Tongue (tissue), 2 donors: ENCODE data around the gene KDM4C. TPM values are rescaled to one million over a fixed set of nuclear protein-coding genes. Genes with fewer than 3 reads are reported as not detected.
"Not testable (repeated sequence)": the region's sequence is repeated elsewhere in the genome, so short reads cannot be mapped to it uniquely, and the experiment has no call there.

ENCODE experiments used
- DNase-seq: peaks from one replicate; pipeline ENCODE4 v3.0.0-alpha.2; 2015
- total RNA-seq: library from RNA; depleted of rRNA; stranded (reverse); fragments of >200 nt; gene quantifications from one replicate; pipeline ENCODE4 v1.2.3, GENCODE V29; 2014

KDM4C gene
- total RNA-seq, 1 donor from 2014 or later = 51.6 TPM

DNA sequence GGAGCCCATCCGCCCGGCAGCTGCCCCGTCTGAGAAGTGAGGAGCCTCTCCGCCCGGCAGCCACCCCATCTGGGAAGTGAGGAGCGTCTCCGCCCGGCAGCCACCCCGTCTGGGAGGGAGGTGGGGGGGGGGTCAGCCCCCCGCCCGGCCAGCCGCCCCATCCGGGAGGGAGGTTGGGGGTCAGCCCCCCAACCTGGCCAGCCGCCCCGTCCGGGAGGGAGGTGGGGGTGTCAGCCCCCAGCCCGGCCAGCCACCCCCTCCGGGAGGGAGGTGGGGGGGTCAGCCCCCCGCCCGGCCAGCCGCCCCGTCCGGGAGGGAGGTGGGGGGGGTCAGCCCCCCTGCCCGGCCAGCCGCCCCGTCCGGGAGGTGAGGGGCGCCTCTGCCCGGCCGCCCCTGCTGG, 49.9 kb downstream of the KDM4C start:
- not testable (repeated sequence) for DNase-seq

DNA sequence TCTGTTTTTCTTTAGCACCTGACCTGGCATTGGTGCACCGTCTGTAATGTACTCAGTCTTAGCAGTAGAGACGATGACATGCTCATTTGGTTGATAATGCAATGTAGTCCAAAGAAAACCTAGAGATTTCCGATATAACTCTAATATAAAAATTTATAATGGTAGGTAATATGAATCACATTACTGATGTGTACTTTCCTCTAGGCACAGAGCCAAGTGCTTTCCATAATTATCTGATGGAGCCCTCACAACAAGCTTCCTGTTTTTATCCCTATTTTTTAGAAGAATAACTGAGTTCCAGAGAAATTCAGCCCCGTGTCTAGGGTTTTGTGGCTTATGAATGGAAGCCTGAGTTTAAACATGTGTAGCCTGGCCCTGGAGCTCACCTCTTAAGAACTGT, 53.7 kb downstream of the KDM4C start:
- DNase-seq = no peak

DNA sequence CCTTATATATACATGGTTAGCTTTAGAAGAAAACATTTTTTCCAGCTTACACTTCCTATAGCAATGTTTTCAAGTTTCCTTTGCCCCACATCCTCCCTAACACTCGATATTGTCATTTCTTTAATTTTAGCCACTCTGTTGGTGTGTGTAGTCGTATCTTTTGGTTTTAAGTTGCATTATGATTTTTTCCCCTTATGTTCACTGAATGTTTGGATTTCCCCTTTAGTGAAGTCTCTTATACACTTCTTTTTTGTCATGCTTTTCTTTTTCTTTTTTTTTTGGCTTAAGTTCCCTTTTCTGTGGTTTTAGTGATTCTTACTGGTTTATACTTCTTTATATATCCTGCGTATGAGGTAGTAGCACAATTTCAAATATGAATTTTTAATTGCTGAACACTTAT, 58.8 kb downstream of the KDM4C start:
- no peak for DNase-seq

GRCh38 chr9:6818292-6818922, 60.6 kb downstream of the KDM4C start:
- no peak for DNase-seq

- no peak for DNase-seq
Measured at GRCh38 chr9:6819112-6819511, 61.3 kb downstream of the KDM4C start.

- DNase-seq = no peak
Measured at GRCh38 chr9:6819529-6819928, 61.8 kb downstream of the KDM4C start.

- DNase-seq = no peak
Measured at GRCh38 chr9:6822696-6823095, 64.9 kb downstream of the KDM4C start.

- DNase-seq = peak; percentile 83
Measured at GRCh38 chr9:6827439-6828145, 69.8 kb downstream of the KDM4C start.

GRCh38 chr9:6829027-6829426, 71.3 kb downstream of the KDM4C start:
- no peak for DNase-seq

- DNase-seq = no peak
Measured at GRCh38 chr9:6829536-6829935, 71.8 kb downstream of the KDM4C start.

DNA sequence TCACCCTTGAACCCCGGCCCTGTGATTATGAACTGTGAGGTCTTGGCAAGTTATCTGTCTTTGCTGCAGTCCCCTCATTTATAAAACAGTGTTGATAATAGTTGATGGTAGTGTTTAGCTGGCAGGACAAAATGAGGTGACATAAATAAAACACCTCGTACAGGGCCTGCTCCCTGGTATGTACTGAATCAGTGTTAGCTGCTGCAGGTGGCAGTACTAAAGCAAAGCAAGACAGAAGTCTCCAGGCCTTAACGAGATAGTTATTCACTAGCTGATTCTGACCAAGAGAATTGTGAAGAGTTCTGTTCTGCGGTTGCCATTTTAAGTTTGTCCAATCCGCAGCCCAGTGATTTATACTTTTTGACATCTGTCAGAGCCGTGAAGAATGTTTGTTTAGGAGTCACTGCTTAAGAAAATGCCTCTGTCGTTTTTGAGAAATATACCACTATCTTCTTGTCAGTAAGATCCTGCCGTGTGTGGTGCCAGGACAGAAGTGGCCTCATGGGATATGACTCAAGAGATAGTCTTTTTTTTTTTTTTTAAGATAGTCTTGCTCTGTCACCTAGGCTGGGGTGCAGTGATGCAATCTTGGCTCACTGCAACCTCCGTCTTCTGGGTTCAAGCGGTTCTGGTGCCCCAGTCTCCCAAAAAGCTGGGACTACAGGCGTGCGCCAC, 75.9 kb downstream of the KDM4C start:
- no peak for DNase-seq

- DNase-seq = no peak
Measured at GRCh38 chr9:6834306-6834705, 76.5 kb downstream of the KDM4C start.

DNA sequence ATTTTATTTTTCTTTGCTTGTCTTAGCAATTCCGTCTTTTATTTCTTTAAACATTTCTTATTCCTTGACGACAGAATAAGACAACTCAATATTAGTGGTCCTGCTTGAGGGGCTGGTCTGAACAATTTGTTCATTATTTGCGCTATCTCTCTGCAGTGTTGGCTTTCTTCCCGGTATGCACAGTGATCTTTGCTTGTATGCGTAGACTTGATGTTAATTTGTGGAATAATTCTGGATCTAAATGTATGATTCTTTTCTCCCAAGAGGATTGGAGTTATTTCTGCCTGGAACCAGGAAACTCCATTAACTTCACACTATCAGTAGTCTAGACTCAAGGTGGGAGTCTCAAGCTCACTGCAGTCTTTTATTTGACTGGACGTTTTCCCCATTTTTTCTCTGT, 80.4 kb downstream of the KDM4C start:
- DNase-seq = no peak

DNA sequence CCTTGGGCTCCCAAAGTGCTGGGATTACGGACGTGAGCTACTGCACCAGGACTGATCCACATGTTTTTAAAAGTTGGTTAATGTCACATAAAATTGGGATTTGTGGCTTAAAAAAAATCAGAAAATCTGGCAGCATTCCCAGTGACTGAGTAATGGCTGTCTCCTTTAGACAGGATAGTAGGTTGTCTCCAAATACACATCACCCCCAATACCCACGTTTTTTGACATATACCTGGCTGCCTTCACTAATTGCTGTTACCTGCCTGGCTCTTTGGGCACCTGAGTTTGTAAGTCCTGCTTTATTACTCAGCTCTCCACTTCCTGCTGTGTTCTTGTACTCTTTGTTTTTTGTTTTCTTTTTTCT, 84.8 kb downstream of the KDM4C start:
- DNase-seq = no peak

GRCh38 chr9:6843742-6844141, 86.0 kb downstream of the KDM4C start:
- DNase-seq = no peak

GRCh38 chr9:6844267-6844666, 86.5 kb downstream of the KDM4C start:
- no peak for DNase-seq

GRCh38 chr9:6845128-6845826, 87.5 kb downstream of the KDM4C start:
- DNase-seq = no peak

DNA sequence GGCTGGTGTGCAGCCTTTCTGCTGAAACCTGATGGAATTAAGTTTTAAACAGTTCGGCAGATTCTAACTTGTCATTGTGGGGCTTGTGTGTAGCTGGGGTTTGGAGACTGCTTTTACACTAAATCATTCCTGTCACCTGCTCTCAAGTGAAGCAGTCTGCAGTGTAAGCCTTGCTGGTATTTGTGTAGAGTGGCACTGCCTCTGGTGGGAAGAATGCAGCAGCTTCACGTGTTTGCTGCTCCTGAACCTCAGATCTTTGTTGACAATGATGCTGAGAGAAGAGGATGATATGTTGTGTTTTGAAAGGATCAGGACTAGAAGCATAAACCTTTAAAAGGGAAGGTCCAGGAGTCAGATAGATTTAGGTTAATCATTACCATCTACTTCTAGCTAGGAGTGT, 88.1 kb downstream of the KDM4C start:
- DNase-seq = peak; percentile 24

GRCh38 chr9:6852243-6852963, 94.6 kb downstream of the KDM4C start:
- no peak for DNase-seq

- no peak for DNase-seq
Measured at GRCh38 chr9:6855860-6856259, 98.1 kb downstream of the KDM4C start.

GRCh38 chr9:6864102-6864501, 106.3 kb downstream of the KDM4C start:
- no peak for DNase-seq
